ENCODE data around the gene SMIM12.

SMIM12 gene

DNA sequence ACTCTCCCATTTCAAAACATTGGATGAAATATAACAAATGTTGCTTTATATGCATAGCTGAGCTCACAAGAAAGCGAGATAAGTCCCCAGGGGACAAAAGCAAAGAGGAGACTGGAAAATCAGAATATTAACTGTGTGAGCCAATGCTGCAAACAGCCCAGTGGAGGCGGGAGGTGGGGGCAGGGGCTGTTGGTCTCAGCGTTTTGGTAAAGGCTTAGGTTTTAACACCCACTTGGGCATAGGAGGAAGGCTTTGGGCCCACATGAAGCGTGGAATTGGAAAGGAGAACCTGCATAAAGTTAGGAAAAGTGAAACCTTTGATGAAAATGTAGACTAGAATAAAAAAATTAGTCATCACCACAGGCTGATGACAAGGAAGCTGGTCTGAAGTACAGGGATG lies 30.2 kb upstream of the SMIM12 start:
- H3K27ac ChIP-seq = no peak overlapping the region
- TF ChIP-seq ZFX (IDR thresholded peaks at IDR 0.05; ENCODE audit: borderline replicate concordance) = no peak
- TF ChIP-seq, protein P1, sequence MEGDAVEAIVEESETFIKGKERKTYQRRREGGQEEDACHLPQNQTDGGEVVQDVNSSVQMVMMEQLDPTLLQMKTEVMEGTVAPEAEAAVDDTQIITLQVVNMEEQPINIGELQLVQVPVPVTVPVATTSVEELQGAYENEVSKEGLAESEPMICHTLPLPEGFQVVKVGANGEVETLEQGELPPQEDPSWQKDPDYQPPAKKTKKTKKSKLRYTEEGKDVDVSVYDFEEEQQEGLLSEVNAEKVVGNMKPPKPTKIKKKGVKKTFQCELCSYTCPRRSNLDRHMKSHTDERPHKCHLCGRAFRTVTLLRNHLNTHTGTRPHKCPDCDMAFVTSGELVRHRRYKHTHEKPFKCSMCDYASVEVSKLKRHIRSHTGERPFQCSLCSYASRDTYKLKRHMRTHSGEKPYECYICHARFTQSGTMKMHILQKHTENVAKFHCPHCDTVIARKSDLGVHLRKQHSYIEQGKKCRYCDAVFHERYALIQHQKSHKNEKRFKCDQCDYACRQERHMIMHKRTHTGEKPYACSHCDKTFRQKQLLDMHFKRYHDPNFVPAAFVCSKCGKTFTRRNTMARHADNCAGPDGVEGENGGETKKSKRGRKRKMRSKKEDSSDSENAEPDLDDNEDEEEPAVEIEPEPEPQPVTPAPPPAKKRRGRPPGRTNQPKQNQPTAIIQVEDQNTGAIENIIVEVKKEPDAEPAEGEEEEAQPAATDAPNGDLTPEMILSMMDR (IDR thresholded peaks at IDR 0.05) = no peak

DNA sequence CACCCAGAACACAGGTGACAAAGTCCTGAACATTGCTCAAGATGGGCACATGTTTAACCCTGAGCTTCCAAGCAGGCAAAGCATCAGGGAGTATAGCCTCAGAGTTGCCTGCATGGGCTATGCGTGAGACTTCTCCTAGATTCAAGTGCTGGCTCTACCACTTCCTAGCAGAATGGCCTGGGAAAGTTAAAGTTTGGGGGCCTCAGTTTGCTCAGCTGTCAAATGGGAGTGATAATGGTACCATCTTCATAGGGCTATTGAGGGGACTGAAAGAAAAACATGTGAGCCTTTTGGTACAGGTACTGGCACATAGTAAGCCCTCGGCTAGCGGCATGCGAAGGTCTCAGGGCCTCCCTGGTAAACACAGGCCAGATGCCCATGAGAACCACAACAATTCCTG lies 28.0 kb upstream of the SMIM12 start:
- TF ChIP-seq, protein P1 (IDR thresholded peaks at IDR 0.05) = no peak
- no peak for TF ChIP-seq ZFX (IDR thresholded peaks at IDR 0.05; ENCODE audit: borderline replicate concordance)
- H3K27ac ChIP-seq = no peak overlapping the region

DNA sequence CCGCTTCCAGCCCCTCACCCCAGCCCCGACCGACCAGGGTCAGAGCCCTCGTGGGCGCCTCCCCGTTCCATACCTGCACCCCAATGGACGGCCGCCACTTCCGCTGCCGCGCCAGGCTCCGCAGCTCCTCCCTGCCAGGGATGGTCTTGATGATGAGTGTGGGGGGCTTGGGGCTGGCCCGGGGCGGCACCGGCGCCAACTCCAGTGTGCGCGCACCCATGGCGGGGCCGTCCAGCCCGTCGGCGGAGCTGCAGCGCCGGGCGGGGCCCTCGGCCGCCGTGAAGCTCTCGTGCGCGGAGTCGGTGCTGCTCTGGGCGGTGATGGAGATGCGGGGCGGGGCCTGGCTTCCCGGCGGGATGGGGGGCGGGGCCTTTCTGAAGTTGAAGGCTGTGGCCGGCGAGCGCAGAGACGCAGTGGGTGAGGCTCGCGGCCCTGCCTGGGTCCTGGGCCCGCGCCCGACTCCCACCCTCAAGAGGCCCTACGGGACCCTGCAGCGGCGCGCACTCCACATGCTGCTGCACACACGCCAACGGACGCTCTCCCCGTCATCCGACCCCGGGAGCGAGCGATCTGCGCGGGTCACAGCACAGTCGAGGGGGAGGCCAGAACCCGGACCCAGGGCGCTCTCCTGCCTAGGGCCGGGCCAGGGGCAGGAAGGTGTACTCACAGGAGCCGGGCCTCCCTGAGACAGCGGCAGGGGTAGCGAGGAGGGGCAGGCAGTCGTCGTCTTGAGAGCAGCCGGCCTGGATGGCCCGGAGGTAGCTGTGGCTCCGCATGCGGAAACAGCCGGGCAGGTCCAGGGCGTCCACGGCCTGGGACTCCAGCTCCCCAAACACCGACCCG lies 26.1 kb upstream of the SMIM12 start:
- no peak overlapping the region for H3K27ac ChIP-seq
- TF ChIP-seq, protein P1 (IDR thresholded peaks at IDR 0.05) = no peak
- no peak for TF ChIP-seq ZFX (IDR thresholded peaks at IDR 0.05; ENCODE audit: borderline replicate concordance)

DNA sequence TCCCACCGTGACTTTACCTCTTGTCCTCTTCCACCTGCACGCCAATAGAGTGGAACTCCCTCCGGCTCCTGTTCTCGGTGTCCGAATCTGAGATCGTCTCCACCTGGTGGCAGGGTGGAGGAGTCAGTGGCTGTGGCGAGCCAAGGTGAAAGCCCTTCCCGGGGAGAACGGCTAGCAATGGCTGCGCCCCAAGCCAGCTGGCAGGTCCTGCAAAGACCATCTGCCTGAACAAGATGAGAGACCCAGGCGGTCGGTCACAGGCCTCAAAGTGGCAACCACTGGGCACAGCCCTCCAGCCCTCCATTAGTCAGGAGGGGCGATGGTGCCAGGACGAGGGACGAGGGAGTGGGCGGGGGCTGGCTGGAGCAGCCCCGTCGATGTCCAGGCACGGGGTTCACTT lies 25.4 kb upstream of the SMIM12 start:
- TF ChIP-seq ZFX (IDR thresholded peaks at IDR 0.05; ENCODE audit: borderline replicate concordance) = no peak
- TF ChIP-seq, protein P1 (IDR thresholded peaks at IDR 0.05) = no peak
- H3K27ac ChIP-seq = no peak overlapping the region

DNA sequence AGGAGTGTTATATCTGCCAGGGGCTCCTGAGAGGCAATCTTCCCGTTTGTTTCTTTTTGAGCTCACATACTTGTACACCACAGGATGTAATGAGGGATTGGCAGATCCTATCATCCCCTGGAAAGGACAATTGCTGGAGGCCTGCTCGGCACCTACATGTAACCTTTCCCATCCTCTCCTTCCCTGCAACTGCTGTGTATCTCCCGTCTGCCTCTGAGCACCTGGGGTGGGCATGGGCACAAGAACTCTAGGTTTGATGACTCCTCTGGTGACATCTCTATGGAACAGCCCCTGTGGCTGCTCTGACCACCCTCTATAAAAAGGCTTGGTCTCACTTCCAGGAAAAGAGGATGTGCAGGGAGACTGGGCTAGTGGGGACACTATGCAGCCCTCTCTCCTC lies 25.0 kb upstream of the SMIM12 start:
- TF ChIP-seq, protein P1 (IDR thresholded peaks at IDR 0.05) = no peak
- TF ChIP-seq ZFX (IDR thresholded peaks at IDR 0.05; ENCODE audit: borderline replicate concordance) = no peak
- no peak overlapping the region for H3K27ac ChIP-seq

DNA sequence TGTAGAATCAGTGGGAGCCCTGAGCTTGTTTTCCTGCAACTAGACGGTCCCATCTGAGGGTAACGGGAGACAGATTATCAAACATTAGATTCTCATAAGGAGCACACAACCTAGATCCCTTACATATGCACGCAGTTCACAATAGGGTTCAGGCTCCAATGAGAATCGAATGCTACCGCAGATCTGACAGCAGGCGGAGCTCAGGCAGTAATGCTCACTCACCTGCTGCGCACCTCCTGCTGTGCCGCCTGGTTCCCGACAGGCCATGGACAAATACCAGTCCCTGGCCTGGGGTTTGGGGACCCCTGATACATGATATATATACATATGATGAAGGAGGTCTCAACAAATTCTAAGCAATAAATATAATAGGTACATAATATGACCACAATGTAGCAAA lies 19.7 kb upstream of the SMIM12 start:
- TF ChIP-seq, protein P1 (IDR thresholded peaks at IDR 0.05) = peak; percentile 51
- no peak for TF ChIP-seq ZFX (IDR thresholded peaks at IDR 0.05; ENCODE audit: borderline replicate concordance)
- H3K27ac ChIP-seq = no peak overlapping the region

DNA sequence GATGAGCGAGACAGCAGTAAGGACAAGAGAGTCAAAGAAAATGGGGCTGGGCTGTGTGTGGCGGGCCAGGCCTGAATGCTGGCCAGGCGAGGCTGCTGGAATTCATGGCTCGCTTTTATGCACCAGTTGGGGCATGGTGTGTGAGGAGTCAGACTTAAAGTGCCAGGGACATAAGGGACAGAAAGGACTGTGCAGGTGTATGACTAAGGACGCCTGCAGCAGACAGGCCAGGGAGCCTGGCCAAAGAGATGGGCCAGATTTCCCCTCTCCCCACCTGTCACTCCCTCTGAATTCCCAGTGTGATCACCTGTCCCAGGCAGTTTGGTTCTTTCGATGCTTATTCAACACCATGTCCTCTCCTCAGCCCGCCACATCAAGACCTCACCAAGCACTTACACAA lies 16.9 kb upstream of the SMIM12 start:
- H3K27ac ChIP-seq = no peak overlapping the region

More for the DNA sequence above, 16.9 kb upstream of the SMIM12 start:
- TF ChIP-seq, protein P1 (IDR thresholded peaks at IDR 0.05) = no peak
- TF ChIP-seq ZFX (IDR thresholded peaks at IDR 0.05; ENCODE audit: borderline replicate concordance) = no peak

Measured in 22Rv1 (cell line).